ENCODE data around the gene CRADD. TPM values are rescaled to one million over a fixed set of nuclear protein-coding genes. Genes with fewer than 3 reads are reported as not detected.

The CRADD gene
- total RNA-seq, 4 donors from 2014 or later: 43.7 to 76.1 (median 51.0) TPM

- DNase-seq: no peak
- 94 to 97% methylated on average over 3 of the region's 3 CpGs for WGBS, 2 donors
- no peak overlapping the region for H3K4me3 ChIP-seq (replicated peaks in 1 of 3)
- H3K4me1 ChIP-seq: peaks cover 0 to 9% of the 10 kb centered on the region in 2 donors
- no peaks in the 10 kb centered on the region for H3K27me3 ChIP-seq
- intact Hi-C loops (cut with DNase I): no loop called here
- H3K27ac ChIP-seq: no peak overlapping the region
- TF ChIP-seq CTCF (IDR thresholded peaks at IDR 0.05): no peak
- TF ChIP-seq POLR2A (IDR thresholded peaks at IDR 0.05): no peak
- no peaks in the 10 kb centered on the region for H3K9me3 ChIP-seq
- H3K36me3 ChIP-seq: no peaks in the 10 kb centered on the region
Observed at GRCh38 chr12:93762912-93763553, 85.9 kb downstream of the CRADD start.

GRCh38 chr12:93763746-93764147 lies 86.6 kb downstream of the CRADD start:
- TF ChIP-seq POLR2A (IDR thresholded peaks at IDR 0.05) (no peak), CTCF (IDR thresholded peaks at IDR 0.05) (no peak)
- H3K9me3 ChIP-seq: no peaks in the 10 kb centered on the region

GRCh38 chr12:93766371-93766770 lies 89.2 kb downstream of the CRADD start:
- intact Hi-C loops (cut with DNase I): loop anchor here (5.0 kb wide), 1 partner anchor 336 kb away; no protein-coding TSS in a partner anchor
- WGBS, 2 donors: 85% methylated on average over 2 of the region's 2 CpGs
- Histone ChIP-seq H3K4me1 (peaks cover 0 to 9% of the 10 kb centered on the region in 2 donors), H3K9me3 (no peaks in the 10 kb centered on the region), H3K4me3 (replicated peaks in 1 of 3) (no peak overlapping the region), H3K27ac (peak overlapping the region in 1 of 3 donors; percentile 25), H3K27me3 (no peaks in the 10 kb centered on the region), H3K36me3 (no peaks in the 10 kb centered on the region)
- no peak for DNase-seq
- TF ChIP-seq POLR2A (IDR thresholded peaks at IDR 0.05) (no peak), CTCF (IDR thresholded peaks at IDR 0.05) (no peak)

More at GRCh38 chr12:93763746-93764147, 86.6 kb downstream of the CRADD start:
- WGBS, 2 donors: 59 to 77% methylated on average over 3 of the region's 3 CpGs
- Histone ChIP-seq H3K27me3 (no peaks in the 10 kb centered on the region), H3K4me3 (replicated peaks in 1 of 3) (no peak overlapping the region), H3K27ac (no peak overlapping the region), H3K4me1 (peaks cover 0 to 9% of the 10 kb centered on the region in 2 donors), H3K36me3 (no peaks in the 10 kb centered on the region)
- intact Hi-C loops (cut with DNase I): no loop called here
- DNase-seq: no peak

GRCh38 chr12:93766796-93767523 lies 89.8 kb downstream of the CRADD start:
- DNase-seq: peak; percentile 27 to 41
- WGBS, 2 donors: 34 to 39% methylated on average over 6 of the region's 6 CpGs

More at GRCh38 chr12:93766796-93767523, 89.8 kb downstream of the CRADD start:
- no peak for TF ChIP-seq POLR2A (IDR thresholded peaks at IDR 0.05)
- TF ChIP-seq CTCF (IDR thresholded peaks at IDR 0.05): peak in 5 of 6 experiments; percentile 13 to 86 (median 67)
- Histone ChIP-seq H3K4me3 (replicated peaks in 1 of 3) (no peak overlapping the region), H3K4me1 (peaks cover 0 to 9% of the 10 kb centered on the region in 2 donors), H3K27ac (peak overlapping the region in 1 of 3 donors; percentile 25), H3K27me3 (no peaks in the 10 kb centered on the region), H3K9me3 (no peaks in the 10 kb centered on the region), H3K36me3 (no peaks in the 10 kb centered on the region)
- intact Hi-C loops (cut with DNase I): loop anchor here (5.0 kb wide), 1 partner anchor 335 kb away; no protein-coding TSS in a partner anchor

All from thyroid gland (tissue), 4 donors.